SK-N-SH (cell line): ENCODE measurements around the gene MEX3A.
A peak's percentile ranks its signal among the peaks of the same experiment; 100 is the strongest.

Experiments
- CHD2 ChIP-seq: fragments of 150-350 bp; IDR thresholded peaks from 2 replicates; pipeline ENCODE4 v1.6.1; 2018; ENCODE audit warnings: low read length; ENCODE audit not compliant: partially characterized antibody
- EP300 ChIP-seq, 2 experiments: IDR thresholded peaks; 2 replicates each; pipeline versions ENCODE4 v1.4.0 to v1.6.1; 2012; ENCODE audit warnings: borderline replicate concordance in 1 of 2, low read depth in 1 of 2, low read length in 1 of 2
- EZH2phosphoT487 ChIP-seq: fragments of 200-600 bp; sonication (generic); IDR thresholded peaks from 2 replicates; pipeline ENCODE4 v1.6.1; 2017; ENCODE audit warnings: low read depth, mixed run types, mild to moderate bottlenecking, antibody characterized with exemption, moderate library complexity, borderline replicate concordance
- GABPA ChIP-seq: IDR thresholded peaks from 2 replicates; pipeline ENCODE4 v1.4.0; 2012; ENCODE audit warnings: low read depth, mild to moderate bottlenecking
- MXI1 ChIP-seq: IDR thresholded peaks from 2 replicates; pipeline ENCODE4 v1.6.1; 2012; ENCODE audit warnings: mild to moderate bottlenecking, low read depth, low read length, improper control_type of control experiment
- NFIC ChIP-seq: IDR thresholded peaks from 2 replicates; pipeline ENCODE4 v1.4.0; 2012; ENCODE audit warnings: borderline replicate concordance
- POLR2AphosphoS5 ChIP-seq: IDR thresholded peaks from 2 replicates; pipeline ENCODE4 v1.6.1; 2012; ENCODE audit warnings: low read depth, low read length
- RAD21 ChIP-seq: IDR thresholded peaks from 2 replicates; pipeline ENCODE4 v1.6.1; 2012; ENCODE audit warnings: mild to moderate bottlenecking, low read length
- SIN3A ChIP-seq: IDR thresholded peaks from 2 replicates; pipeline ENCODE4 v1.6.1; 2012; ENCODE audit warnings: low read depth, mild to moderate bottlenecking, low read length, moderate library complexity, borderline replicate concordance
- SMC3 ChIP-seq: IDR thresholded peaks from 2 replicates; pipeline ENCODE4 v1.6.1; 2012; ENCODE audit warnings: low read depth, low read length, improper control_type of control experiment
- TAF1 ChIP-seq: IDR thresholded peaks from 2 replicates; pipeline ENCODE4 v1.6.1; 2012; ENCODE audit warnings: low read depth, mild to moderate bottlenecking, low read length, moderate library complexity, borderline replicate concordance
- TF ChIP-seq, protein P1 (sequence below): fragments of 200-600 bp; sonication (generic); IDR thresholded peaks from 2 replicates; pipeline ENCODE4 v1.6.1; 2017; ENCODE audit warnings: antibody characterized with exemption, mild to moderate bottlenecking, moderate library complexity
- TF ChIP-seq, protein P2 (sequence below): IDR thresholded peaks from 2 replicates; pipeline ENCODE4; 2012
- TF ChIP-seq, protein P3 (sequence below): IDR thresholded peaks from 2 replicates; pipeline ENCODE4 v1.4.0; 2012; ENCODE audit warnings: low read depth, borderline replicate concordance

GRCh38 chr1:156124557-156125483 lies 42.6 kb upstream of the MEX3A start:
- no peak for TF ChIP-seq EZH2phosphoT487
- TF ChIP-seq, protein P1, sequence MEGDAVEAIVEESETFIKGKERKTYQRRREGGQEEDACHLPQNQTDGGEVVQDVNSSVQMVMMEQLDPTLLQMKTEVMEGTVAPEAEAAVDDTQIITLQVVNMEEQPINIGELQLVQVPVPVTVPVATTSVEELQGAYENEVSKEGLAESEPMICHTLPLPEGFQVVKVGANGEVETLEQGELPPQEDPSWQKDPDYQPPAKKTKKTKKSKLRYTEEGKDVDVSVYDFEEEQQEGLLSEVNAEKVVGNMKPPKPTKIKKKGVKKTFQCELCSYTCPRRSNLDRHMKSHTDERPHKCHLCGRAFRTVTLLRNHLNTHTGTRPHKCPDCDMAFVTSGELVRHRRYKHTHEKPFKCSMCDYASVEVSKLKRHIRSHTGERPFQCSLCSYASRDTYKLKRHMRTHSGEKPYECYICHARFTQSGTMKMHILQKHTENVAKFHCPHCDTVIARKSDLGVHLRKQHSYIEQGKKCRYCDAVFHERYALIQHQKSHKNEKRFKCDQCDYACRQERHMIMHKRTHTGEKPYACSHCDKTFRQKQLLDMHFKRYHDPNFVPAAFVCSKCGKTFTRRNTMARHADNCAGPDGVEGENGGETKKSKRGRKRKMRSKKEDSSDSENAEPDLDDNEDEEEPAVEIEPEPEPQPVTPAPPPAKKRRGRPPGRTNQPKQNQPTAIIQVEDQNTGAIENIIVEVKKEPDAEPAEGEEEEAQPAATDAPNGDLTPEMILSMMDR: no peak
- TF ChIP-seq MXI1: no peak
- no peak for TF ChIP-seq RAD21
- TF ChIP-seq CHD2: no peak
- no peak for TF ChIP-seq SMC3
- no peak for TF ChIP-seq TAF1
- no peak for TF ChIP-seq NFIC
- TF ChIP-seq, protein P2, sequence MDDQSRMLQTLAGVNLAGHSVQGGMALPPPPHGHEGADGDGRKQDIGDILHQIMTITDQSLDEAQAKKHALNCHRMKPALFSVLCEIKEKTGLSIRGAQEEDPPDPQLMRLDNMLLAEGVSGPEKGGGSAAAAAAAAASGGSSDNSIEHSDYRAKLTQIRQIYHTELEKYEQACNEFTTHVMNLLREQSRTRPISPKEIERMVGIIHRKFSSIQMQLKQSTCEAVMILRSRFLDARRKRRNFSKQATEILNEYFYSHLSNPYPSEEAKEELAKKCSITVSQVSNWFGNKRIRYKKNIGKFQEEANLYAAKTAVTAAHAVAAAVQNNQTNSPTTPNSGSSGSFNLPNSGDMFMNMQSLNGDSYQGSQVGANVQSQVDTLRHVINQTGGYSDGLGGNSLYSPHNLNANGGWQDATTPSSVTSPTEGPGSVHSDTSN: no peak
- TF ChIP-seq, protein P3, sequence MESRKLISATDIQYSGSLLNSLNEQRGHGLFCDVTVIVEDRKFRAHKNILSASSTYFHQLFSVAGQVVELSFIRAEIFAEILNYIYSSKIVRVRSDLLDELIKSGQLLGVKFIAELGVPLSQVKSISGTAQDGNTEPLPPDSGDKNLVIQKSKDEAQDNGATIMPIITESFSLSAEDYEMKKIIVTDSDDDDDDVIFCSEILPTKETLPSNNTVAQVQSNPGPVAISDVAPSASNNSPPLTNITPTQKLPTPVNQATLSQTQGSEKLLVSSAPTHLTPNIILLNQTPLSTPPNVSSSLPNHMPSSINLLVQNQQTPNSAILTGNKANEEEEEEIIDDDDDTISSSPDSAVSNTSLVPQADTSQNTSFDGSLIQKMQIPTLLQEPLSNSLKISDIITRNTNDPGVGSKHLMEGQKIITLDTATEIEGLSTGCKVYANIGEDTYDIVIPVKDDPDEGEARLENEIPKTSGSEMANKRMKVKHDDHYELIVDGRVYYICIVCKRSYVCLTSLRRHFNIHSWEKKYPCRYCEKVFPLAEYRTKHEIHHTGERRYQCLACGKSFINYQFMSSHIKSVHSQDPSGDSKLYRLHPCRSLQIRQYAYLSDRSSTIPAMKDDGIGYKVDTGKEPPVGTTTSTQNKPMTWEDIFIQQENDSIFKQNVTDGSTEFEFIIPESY: no peak
- 0 out of 2 replicates have a peak, but pooled peaks have one; percentile 45 for TF ChIP-seq POLR2AphosphoS5
- TF ChIP-seq SIN3A: no peak
- TF ChIP-seq GABPA: no peak
- no peak for TF ChIP-seq EP300 (IDR thresholded peaks at IDR 0.05; ENCODE audit: borderline replicate concordance in 1 of 2, low read depth in 1 of 2, low read length in 1 of 2)
